GM12878 (cell line): ENCODE data around the gene IREB2. TPM values are rescaled to one million over a fixed set of nuclear protein-coding genes. Genes with fewer than 3 reads are reported as not detected.

Experiments used
- ATAC-seq: fragments of 200-7000 bp; cut with Tn5 transposase; 3 replicates; pipeline ENCODE4 v1.9.1; 2020; ENCODE audit warnings: mild to moderate bottlenecking, moderate library complexity
- BruUV-seq: library from RNA; stranded (reverse); fragments of 400-500 nt; replicated peaks from 2 replicates; lab custom pipeline; 2021; lab: Mats Ljungman, UMichigan
- CTCF ChIA-PET: fragments of 300-600 bp; sonication (Branson Sonifier 250); formaldehyde crosslinking; extraction: SDS; loops from one replicate; lab custom pipeline; 2021; ENCODE audit warnings: inconsistent platforms; lab: Yijun Ruan, JAX
- POLR2A ChIA-PET: fragments of 350-600 bp; formaldehyde crosslinking; extraction: SDS; loops from one replicate; lab custom pipeline; 2021; ENCODE audit warnings: inconsistent platforms; lab: Charles Lee
- RAD21 ChIA-PET: fragments of 300-600 bp; sonication (Branson Sonifier 250); formaldehyde crosslinking; loops from one replicate; lab custom pipeline; 2023; ENCODE audit warnings: antibody characterized with exemption; ENCODE audit not compliant: unreplicated experiment; lab: Charles Lee
- SMC1A ChIA-PET: fragments of 300-600 bp; sonication (Branson Sonifier 250); formaldehyde crosslinking; loops from one replicate; lab custom pipeline; 2023; ENCODE audit not compliant: unreplicated experiment, uncharacterized antibody; lab: Charles Lee
- DNase-seq: peaks from one replicate; pipeline ENCODE4 v3.0.0-alpha.2; 2011; ENCODE audit warnings: low read depth, low spot score
- FAIRE-seq: peaks from 3 replicates; lab custom pipeline; 2011; peaks lifted over from hg19 to GRCh38; lab: Jason Lieb, UNC
- H2AFZ ChIP-seq: 2 replicates; pipeline ENCODE4 v1.6.0; 2011; ENCODE audit warnings: low read depth, low read length, control low read depth; ENCODE audit not compliant: control insufficient read depth
- H3K27ac ChIP-seq: 2 replicates; pipeline ENCODE4 v1.5.1; 2011; ENCODE audit warnings: control low read depth; ENCODE audit not compliant: control insufficient read depth, insufficient read depth
- H3K27me3 ChIP-seq, 2 experiments: replicated peaks in 1 of 2; 2 replicates each; pipeline versions ENCODE4 v1.6.0 to v1.6.1; 2011; ENCODE audit warnings: low read length in 1 of 2; ENCODE audit not compliant: control insufficient read depth in 2 of 2, insufficient read depth in 2 of 2
- H3K36me3 ChIP-seq, 2 experiments: 2 replicates each; pipeline ENCODE4 v1.5.1; 2011; ENCODE audit warnings: low read length in 1 of 2; ENCODE audit not compliant: control insufficient read depth in 2 of 2, insufficient read depth in 2 of 2
- H3K4me1 ChIP-seq: 2 replicates; pipeline ENCODE4 v1.6.1; 2011; ENCODE audit warnings: mild to moderate bottlenecking, low read length, moderate library complexity, mixed read lengths; ENCODE audit not compliant: control insufficient read depth, insufficient read depth
- H3K4me2 ChIP-seq: 2 replicates; pipeline ENCODE4 v1.6.0; 2011; ENCODE audit warnings: control low read depth; ENCODE audit not compliant: control insufficient read depth, insufficient read depth
- H3K4me3 ChIP-seq: fragments of 200-600 bp; sonication (generic); 2 replicates; pipeline ENCODE4 v1.5.1; 2016
- H3K79me2 ChIP-seq: 2 replicates; pipeline ENCODE4 v1.6.0; 2011; ENCODE audit warnings: low read length; ENCODE audit not compliant: control insufficient read depth, insufficient read depth
- H3K9ac ChIP-seq: 2 replicates; pipeline ENCODE4 v1.8.0; 2011; ENCODE audit warnings: low read length, control low read depth, mixed read lengths; ENCODE audit not compliant: control insufficient read depth, insufficient read depth
- H3K9me3 ChIP-seq: replicated peaks from 3 replicates; pipeline ENCODE4 v1.5.1; 2011; ENCODE audit warnings: mild to moderate bottlenecking, low read length; ENCODE audit not compliant: control insufficient read depth, insufficient read depth
- H4K20me1 ChIP-seq: 2 replicates; pipeline ENCODE4 v1.6.0; 2011; ENCODE audit not compliant: control insufficient read depth, insufficient read depth
- BACH1 ChIP-seq: fragments of 450-650 bp; IDR thresholded peaks from 2 replicates; pipeline ENCODE4 v1.6.1; 2017; ENCODE audit warnings: mild to moderate bottlenecking, borderline replicate concordance
- CBFB ChIP-seq: IDR thresholded peaks from 2 replicates; pipeline ENCODE4 v1.6.1; 2016; ENCODE audit warnings: antibody characterized with exemption, low read depth
- EP300 ChIP-seq, 2 experiments: fragments of 150-350 bp in 1 of 2; IDR thresholded peaks; 2 replicates each; pipeline ENCODE4 v1.6.1; 2011 to 2012; ENCODE audit warnings: low read depth in 2 of 2, low read length in 2 of 2, borderline replicate concordance in 1 of 2, improper control_type of control experiment in 1 of 2, inconsistent platforms in 1 of 2; ENCODE audit not compliant: control insufficient read depth in 1 of 2
- ESRRA ChIP-seq: IDR thresholded peaks from 2 replicates; pipeline ENCODE4 v1.6.1; 2012; ENCODE audit warnings: mild to moderate bottlenecking, low read length, improper control_type of control experiment
- EZH2 ChIP-seq: IDR thresholded peaks from 2 replicates; pipeline ENCODE4 v1.6.1; 2012; ENCODE audit warnings: low read depth, mild to moderate bottlenecking, control low read depth, inconsistent platforms, low read length, borderline replicate concordance; ENCODE audit not compliant: control insufficient read depth
- POLR2AphosphoS5 ChIP-seq: IDR thresholded peaks from 2 replicates; pipeline ENCODE4 v1.6.1; 2011; ENCODE audit warnings: mild to moderate bottlenecking, low read length, inconsistent platforms
- RAD51 ChIP-seq: fragments of 450-650 bp; IDR thresholded peaks from 2 replicates; pipeline ENCODE4 v1.6.1; 2016; ENCODE audit warnings: moderate library complexity, mild to moderate bottlenecking, inconsistent platforms
- RCOR1 ChIP-seq: conservative IDR thresholded peaks from 2 replicates; pipeline ENCODE4 v1.6.1; 2012; ENCODE audit warnings: low read depth, low read length, improper control_type of control experiment
- STAT1 ChIP-seq: fragments of 450-650 bp; conservative IDR thresholded peaks from 2 replicates; pipeline ENCODE4 v1.6.1; 2014; ENCODE audit warnings: antibody characterized with exemption, mild to moderate bottlenecking
- ZNF24 ChIP-seq: fragments of 450-650 bp; IDR thresholded peaks from 2 replicates; pipeline ENCODE4 v1.6.1; 2017; ENCODE audit warnings: antibody characterized with exemption, mild to moderate bottlenecking
- WGBS: methylation state at CpG from one replicate; pipeline ENCODE4 v1.1.6; 2016; ENCODE audit warnings: low lambda C conversion rate; ENCODE audit not compliant: insufficient replicate concordance, insufficient coverage; ENCODE audit errors: missing lambda C conversion rate; 5-methylcytosine and 5-hydroxymethylcytosine counted together
- in situ Hi-C: fragments of 300-500 bp; cut with MboI; formaldehyde crosslinking; loops from 9 replicates; pipeline ENCODE4 v1.14.3; 2018; ENCODE audit warnings: mixed read lengths
- intact Hi-C: fragments of 100-400 bp; cut with micrococcal nuclease; formaldehyde crosslinking; loops from one replicate; pipeline ENCODE4 v1.14.2; 2022; ENCODE audit not compliant: unreplicated experiment
- polyA plus RNA-seq, 11 experiments: library from polyadenylated mRNA; depleted of rRNA in 4 of 11; unstranded in 6 of 11; stranded (reverse) in 5 of 11; fragments of >200 nt; fragmentation: Nextera tagmentation in 4 of 11; fragmentation: Illumina TruSeq in 1 of 11; extraction: Ambion mirVana in 4 of 11; extraction: Trizol in 1 of 11; gene quantifications; 1 replicate in 1 of 11; 2 replicates in 10 of 11; pipeline versions ENCODE4 v1.2.1 to v1.2.3, GENCODE V29; 2011 to 2016; ENCODE audit warnings: inconsistent platforms in 2 of 11, missing spikeins in 2 of 11, low read depth in 1 of 11
- total RNA-seq, 4 experiments: library from RNA; depleted of rRNA in 3 of 4; stranded (reverse); fragments of >200 nt in 3 of 4; fragmentation: Illumina TruSeq in 1 of 4; extraction: Trizol in 1 of 4; gene quantifications; 2 replicates each; pipeline versions ENCODE4 v1.2.1 to v1.2.3, GENCODE V29; 2013 to 2021
- TF ChIP-seq, protein P1 (sequence below): IDR thresholded peaks from 2 replicates; pipeline ENCODE4 v1.6.1; 2011; ENCODE audit warnings: low read depth, low read length, improper control_type of control experiment, borderline replicate concordance
- TF ChIP-seq, protein P2 (sequence below): fragments of 450-650 bp; formaldehyde crosslinking; IDR thresholded peaks from 2 replicates; pipeline ENCODE4 v1.5.0; 2022; ENCODE audit warnings: mild to moderate bottlenecking, missing genetic modification characterization

IREB2 gene
- total and polyA plus RNA-seq, 10 of the 15 experiments (the other 5 are each of a cell fraction or from before 2014, with no cell fraction given), result 13.0 to 52.4 (median 24.4) TPM

DNA sequence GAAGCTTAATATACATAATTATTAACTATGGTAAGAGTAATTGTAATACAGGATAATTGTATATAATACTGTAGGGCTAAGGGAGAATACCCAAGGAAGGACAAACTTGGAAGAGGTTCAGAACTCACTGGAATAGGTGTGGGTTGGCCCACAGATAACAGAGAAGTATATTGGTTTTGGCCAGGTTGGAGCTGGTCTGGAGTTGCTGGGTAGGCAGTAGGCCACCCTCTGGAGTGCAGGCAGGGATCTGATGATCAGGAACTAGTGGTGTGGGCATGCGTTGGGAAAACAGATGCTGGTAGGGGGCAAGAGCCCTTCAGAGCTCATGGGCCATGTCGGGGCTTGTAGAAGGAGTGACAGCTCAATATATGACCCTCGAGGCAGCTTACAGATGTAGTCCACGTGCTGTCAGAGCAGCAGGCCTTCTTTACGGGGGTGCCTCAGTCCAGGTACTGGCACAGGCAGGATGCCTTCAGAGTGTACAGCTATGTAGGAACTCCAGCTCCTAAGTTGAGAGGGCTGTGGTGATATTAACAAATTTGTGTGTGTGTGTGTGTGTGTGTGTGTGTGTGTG lies 12.4 kb downstream of the IREB2 start:
- Histone ChIP-seq H3K4me2 (no peak overlapping the region), H4K20me1 (peaks cover 5% of the 10 kb centered on the region; the same call in 1 of the 2 replicates), H3K4me1 (peaks cover 7% of the 10 kb centered on the region), H3K27me3 (no peaks in the 10 kb centered on the region), H3K9ac (no peak overlapping the region), H3K4me3 (no peak overlapping the region), H3K36me3 (peaks cover 7 to 8% of the 10 kb centered on the region in 2 experiments; a peak in 3 of 4 replicates), H2AFZ (no peak overlapping the region), H3K79me2 (peaks cover 76% of the 10 kb centered on the region), H3K27ac (no peak overlapping the region), H3K9me3 (no peaks in the 10 kb centered on the region)
- WGBS, result 90% methylated on average over 5 of the region's 5 CpGs
- ChIA-PET SMC1A (interaction anchor here (0.8 to 1.9 kb wide), 7 partner anchors 9 to 114 kb away, joined by 3 to 7 read pairs (median 4); no protein-coding TSS in a partner anchor), RAD21 (interaction anchor here (0.8 to 2.3 kb wide), 3 partner anchors 10 to 151 kb away, joined by 3 to 8 read pairs (median 7); partner anchors contain the start of genes IREB2 and SKIC8), POLR2A (interaction anchor here (0.6 to 1.2 kb wide), 3 partner anchors 9 to 298 kb away, joined by 3 to 4 read pairs (median 3); partner anchors contain the start of gene IREB2), CTCF (interaction anchor here (0.6 to 3.1 kb wide), 3 partner anchors 10 to 27 kb away, joined by 3 to 19 read pairs (median 3); partner anchors contain the start of gene IREB2)
- FAIRE-seq (no peak), ATAC-seq (no peak), DNase-seq (no peak)
- TF ChIP-seq ZNF24, result no peak
- TF ChIP-seq POLR2AphosphoS5, result peak; percentile 39; the same call in 1 of the 2 replicates
- BruUV-seq, result no TSS peak
- intact Hi-C loops (no loop called here), in situ Hi-C loops (no loop called here)

DNA sequence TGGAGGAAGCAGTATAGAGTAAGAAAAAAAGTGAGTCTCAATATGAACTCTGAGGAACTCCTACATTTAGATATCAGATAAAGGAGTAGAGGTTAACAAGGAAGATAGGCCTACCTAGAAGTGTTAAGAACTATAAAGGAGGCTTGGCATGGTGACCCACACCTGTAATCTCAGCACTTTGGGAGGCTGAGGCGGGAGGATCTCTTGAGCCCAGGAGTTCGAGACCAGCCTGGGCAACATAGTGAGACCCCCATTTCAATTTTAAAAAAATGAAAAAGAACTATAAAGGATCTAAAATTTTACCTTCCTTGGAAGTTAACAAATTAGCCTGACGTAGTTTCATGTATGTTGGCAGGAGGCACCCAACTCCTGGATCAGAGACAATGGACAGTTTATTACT lies 14.5 kb downstream of the IREB2 start:
- H3K27ac ChIP-seq, result no peak overlapping the region
- no peak overlapping the region for H2AFZ ChIP-seq
- no peak overlapping the region for H3K4me2 ChIP-seq
- no TSS peak for BruUV-seq
- SMC1A ChIA-PET, result no interaction called here
- in situ Hi-C loops, result no loop called here
- RAD21 ChIA-PET, result no interaction called here
- no peak for DNase-seq
- POLR2A ChIA-PET, result no interaction called here
- no peak overlapping the region for H3K4me3 ChIP-seq
- no peak overlapping the region for H3K9ac ChIP-seq
- no peak for ATAC-seq
- H3K9me3 ChIP-seq, result no peaks in the 10 kb centered on the region
- peaks cover 0 to 5% of the 10 kb centered on the region in 2 experiments; a peak in 2 of 4 replicates for H3K36me3 ChIP-seq
- FAIRE-seq, result no peak
- 97% methylated on average over 3 of the region's 3 CpGs for WGBS
- intact Hi-C loops, result no loop called here
- peaks cover 5% of the 10 kb centered on the region; the same call in 1 of the 2 replicates for H4K20me1 ChIP-seq
- no peaks in the 10 kb centered on the region for H3K27me3 ChIP-seq
- CTCF ChIA-PET, result interaction anchor here (0.8 to 1.4 kb wide), 2 partner anchors 11 to 26 kb away, joined by 4 read pairs; no protein-coding TSS in a partner anchor
- H3K79me2 ChIP-seq, result peaks cover 90% of the 10 kb centered on the region
- H3K4me1 ChIP-seq, result peaks cover 10% of the 10 kb centered on the region
- no peak for TF ChIP-seq EP300 (IDR thresholded peaks at IDR 0.05; ENCODE audit: borderline replicate concordance in 1 of 2, control insufficient read depth in 1 of 2, low read depth in 2 of 2, low read length in 2 of 2)
- TF ChIP-seq, protein P1, sequence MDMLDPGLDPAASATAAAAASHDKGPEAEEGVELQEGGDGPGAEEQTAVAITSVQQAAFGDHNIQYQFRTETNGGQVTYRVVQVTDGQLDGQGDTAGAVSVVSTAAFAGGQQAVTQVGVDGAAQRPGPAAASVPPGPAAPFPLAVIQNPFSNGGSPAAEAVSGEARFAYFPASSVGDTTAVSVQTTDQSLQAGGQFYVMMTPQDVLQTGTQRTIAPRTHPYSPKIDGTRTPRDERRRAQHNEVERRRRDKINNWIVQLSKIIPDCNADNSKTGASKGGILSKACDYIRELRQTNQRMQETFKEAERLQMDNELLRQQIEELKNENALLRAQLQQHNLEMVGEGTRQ, result no peak
- no peak for TF ChIP-seq ZNF24
- TF ChIP-seq BACH1, result no peak
- TF ChIP-seq, protein P2, sequence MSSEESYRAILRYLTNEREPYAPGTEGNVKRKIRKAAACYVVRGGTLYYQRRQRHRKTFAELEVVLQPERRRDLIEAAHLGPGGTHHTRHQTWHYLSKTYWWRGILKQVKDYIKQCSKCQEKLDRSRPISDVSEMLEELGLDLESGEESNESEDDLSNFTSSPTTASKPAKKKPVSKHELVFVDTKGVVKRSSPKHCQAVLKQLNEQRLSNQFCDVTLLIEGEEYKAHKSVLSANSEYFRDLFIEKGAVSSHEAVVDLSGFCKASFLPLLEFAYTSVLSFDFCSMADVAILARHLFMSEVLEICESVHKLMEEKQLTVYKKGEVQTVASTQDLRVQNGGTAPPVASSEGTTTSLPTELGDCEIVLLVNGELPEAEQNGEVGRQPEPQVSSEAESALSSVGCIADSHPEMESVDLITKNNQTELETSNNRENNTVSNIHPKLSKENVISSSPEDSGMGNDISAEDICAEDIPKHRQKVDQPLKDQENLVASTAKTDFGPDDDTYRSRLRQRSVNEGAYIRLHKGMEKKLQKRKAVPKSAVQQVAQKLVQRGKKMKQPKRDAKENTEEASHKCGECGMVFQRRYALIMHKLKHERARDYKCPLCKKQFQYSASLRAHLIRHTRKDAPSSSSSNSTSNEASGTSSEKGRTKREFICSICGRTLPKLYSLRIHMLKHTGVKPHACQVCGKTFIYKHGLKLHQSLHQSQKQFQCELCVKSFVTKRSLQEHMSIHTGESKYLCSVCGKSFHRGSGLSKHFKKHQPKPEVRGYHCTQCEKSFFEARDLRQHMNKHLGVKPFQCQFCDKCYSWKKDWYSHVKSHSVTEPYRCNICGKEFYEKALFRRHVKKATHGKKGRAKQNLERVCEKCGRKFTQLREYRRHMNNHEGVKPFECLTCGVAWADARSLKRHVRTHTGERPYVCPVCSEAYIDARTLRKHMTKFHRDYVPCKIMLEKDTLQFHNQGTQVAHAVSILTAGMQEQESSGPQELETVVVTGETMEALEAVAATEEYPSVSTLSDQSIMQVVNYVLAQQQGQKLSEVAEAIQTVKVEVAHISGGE (CRISPR knock-in tag), result no peak
- no peak for TF ChIP-seq EZH2
- no peak for TF ChIP-seq RAD51
- TF ChIP-seq RCOR1, result no peak
- no peak for TF ChIP-seq CBFB
- TF ChIP-seq STAT1, result no peak
- no peak for TF ChIP-seq ESRRA
